AG04450 (cell line): ENCODE measurements around the gene NOXRED1. TPM values are rescaled to one million over a fixed set of nuclear protein-coding genes. Genes with fewer than 3 reads are reported as not detected.
"Not testable (repeated sequence)": the region's sequence is repeated elsewhere in the genome, so short reads cannot be mapped to it uniquely, and the experiment has no call there.

Experiments
- CTCF ChIA-PET: fragments of 300-600, 350-600 bp; formaldehyde crosslinking; extraction: SDS; loops from one replicate; lab custom pipeline; 2022; ENCODE audit warnings: antibody characterized with exemption, inconsistent platforms; lab: Charles Lee
- POLR2A ChIA-PET: fragments of 350-600 bp; formaldehyde crosslinking; extraction: SDS; loops from one replicate; lab custom pipeline; 2021; ENCODE audit warnings: antibody characterized with exemption, inconsistent platforms; lab: Yijun Ruan, JAX
- DNase-seq: peaks from one replicate; pipeline ENCODE4 v3.0.0-alpha.2; 2011; ENCODE audit warnings: low read depth, low spot score
- H3K27ac ChIP-seq: one replicate; pipeline ENCODE4 v1.5.1; 2012; ENCODE audit warnings: low read depth, low read length, control low read depth
- H3K27me3 ChIP-seq: one replicate; pipeline ENCODE4 v1.6.0; 2012; ENCODE audit warnings: low read length; ENCODE audit not compliant: control insufficient read depth, insufficient read depth
- H3K4me3 ChIP-seq: 2 replicates; pipeline ENCODE4 v1.5.1; 2011; ENCODE audit warnings: mild to moderate bottlenecking, low read depth, low read length, control low read depth
- H3K9me3 ChIP-seq: 2 replicates; pipeline ENCODE4 v1.5.1; 2012; ENCODE audit warnings: low read length; ENCODE audit not compliant: control insufficient read depth, insufficient read depth
- polyA plus RNA-seq: library from polyadenylated mRNA; depleted of rRNA; stranded (reverse); fragments of >200 nt; gene quantifications from 2 replicates; pipeline ENCODE4 v1.2.3, GENCODE V29; 2011
- TF ChIP-seq, protein P1 (sequence below): IDR thresholded peaks from 2 replicates; pipeline ENCODE4 v1.5.1; 2011; ENCODE audit warnings: low read depth, low read length, control low read depth, inconsistent platforms

The NOXRED1 gene
- polyA plus RNA-seq, 1 experiment = 0.16 TPM

GRCh38 chr14:77436042-77436441, 12.7 kb upstream of the NOXRED1 start:
- ChIA-PET POLR2A (no interaction called here), CTCF (no interaction called here)
- H3K9me3 ChIP-seq = no peaks in the 10 kb centered on the region
- TF ChIP-seq, protein P1, sequence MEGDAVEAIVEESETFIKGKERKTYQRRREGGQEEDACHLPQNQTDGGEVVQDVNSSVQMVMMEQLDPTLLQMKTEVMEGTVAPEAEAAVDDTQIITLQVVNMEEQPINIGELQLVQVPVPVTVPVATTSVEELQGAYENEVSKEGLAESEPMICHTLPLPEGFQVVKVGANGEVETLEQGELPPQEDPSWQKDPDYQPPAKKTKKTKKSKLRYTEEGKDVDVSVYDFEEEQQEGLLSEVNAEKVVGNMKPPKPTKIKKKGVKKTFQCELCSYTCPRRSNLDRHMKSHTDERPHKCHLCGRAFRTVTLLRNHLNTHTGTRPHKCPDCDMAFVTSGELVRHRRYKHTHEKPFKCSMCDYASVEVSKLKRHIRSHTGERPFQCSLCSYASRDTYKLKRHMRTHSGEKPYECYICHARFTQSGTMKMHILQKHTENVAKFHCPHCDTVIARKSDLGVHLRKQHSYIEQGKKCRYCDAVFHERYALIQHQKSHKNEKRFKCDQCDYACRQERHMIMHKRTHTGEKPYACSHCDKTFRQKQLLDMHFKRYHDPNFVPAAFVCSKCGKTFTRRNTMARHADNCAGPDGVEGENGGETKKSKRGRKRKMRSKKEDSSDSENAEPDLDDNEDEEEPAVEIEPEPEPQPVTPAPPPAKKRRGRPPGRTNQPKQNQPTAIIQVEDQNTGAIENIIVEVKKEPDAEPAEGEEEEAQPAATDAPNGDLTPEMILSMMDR = no peak
- H3K4me3 ChIP-seq = no peak overlapping the region
- DNase-seq = no peak
- no peaks in the 10 kb centered on the region for H3K27me3 ChIP-seq
- no peak overlapping the region for H3K27ac ChIP-seq

DNA sequence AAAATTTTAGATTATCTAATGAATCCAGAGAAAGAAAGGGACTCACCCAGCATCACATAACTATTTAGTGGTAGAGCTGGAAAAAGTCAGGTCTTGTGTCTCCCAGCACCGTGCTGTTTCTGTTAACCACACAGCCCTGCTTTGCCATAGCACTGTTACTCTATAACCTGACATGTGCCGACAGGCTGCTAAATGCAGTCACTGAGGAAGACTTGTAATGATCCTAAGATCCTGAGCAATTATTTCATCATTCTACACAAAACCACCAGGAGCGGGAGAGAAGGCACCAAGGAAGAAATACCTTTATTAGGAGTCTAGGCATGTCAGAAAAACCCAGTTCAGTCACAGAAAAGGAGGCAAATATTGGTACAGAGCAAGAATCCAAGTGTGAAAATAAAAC, 3.1 kb upstream of the NOXRED1 start:
- H3K9me3 ChIP-seq = no peaks in the 10 kb centered on the region
- ChIA-PET CTCF (no interaction called here), POLR2A (no interaction called here)
- DNase-seq = no peak
- TF ChIP-seq, protein P1 = no peak
- no peaks in the 10 kb centered on the region for H3K27me3 ChIP-seq
- H3K4me3 ChIP-seq = no peak overlapping the region
- no peak overlapping the region for H3K27ac ChIP-seq

DNA sequence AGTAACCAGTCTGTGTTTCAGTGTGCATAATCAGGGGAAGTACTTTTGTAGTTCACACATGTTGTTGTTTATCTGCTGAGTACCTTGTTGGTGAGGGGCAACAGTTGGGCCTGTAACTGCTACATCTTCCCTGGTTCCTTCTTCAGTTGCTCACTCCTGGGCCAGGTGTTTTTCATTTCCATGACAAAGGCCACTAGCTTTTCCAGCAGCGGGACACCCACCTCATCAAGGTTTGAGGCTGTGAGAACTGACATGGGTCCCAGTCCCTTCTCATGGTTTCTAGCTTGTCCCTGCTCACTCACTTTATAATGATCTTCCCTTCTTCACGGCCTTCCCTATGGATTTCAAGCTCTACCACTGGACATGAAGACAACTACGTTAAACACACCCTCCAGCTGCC, 1.5 kb upstream of the NOXRED1 start:
- no peaks in the 10 kb centered on the region for H3K9me3 ChIP-seq
- TF ChIP-seq, protein P1 = no peak
- H3K27me3 ChIP-seq = no peaks in the 10 kb centered on the region
- H3K27ac ChIP-seq = no peak overlapping the region
- H3K4me3 ChIP-seq = no peak overlapping the region
- ChIA-PET POLR2A (no interaction called here), CTCF (interaction anchor here (0.6 kb wide), 1 partner anchor 88 kb away, joined by 9 read pairs; no protein-coding TSS in a partner anchor)
- DNase-seq = no peak

GRCh38 chr14:77421201-77421600, 2.1 kb downstream of the NOXRED1 start:
- Histone ChIP-seq H3K27me3 (no peaks in the 10 kb centered on the region), H3K27ac (no peak overlapping the region), H3K9me3 (peaks cover 8% of the 10 kb centered on the region), H3K4me3 (no peak overlapping the region)
- ChIA-PET CTCF (no interaction called here), POLR2A (no interaction called here)
- DNase-seq = no peak
- TF ChIP-seq, protein P1 = no peak

DNA sequence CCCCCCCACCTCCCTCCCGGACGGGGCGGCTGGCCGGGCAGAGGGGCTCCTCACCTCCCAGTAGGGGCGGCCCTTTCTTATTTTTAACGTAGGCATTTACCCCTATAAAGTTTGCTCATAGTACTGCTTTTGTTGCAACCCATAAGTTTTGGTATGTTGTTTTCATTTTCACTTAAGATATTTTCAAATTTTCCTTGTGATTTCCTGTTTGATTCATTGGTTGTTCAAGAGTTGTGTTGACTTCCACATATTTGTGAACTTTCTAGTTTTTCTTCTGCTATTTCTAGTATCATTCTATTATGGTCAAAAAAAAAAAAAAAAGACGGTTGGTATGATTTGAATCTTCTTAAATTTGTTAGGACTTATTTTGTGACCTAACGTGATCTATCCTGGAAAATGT, 6.5 kb downstream of the NOXRED1 start:
- H3K27ac ChIP-seq = no peak overlapping the region
- DNase-seq = no peak
- POLR2A ChIA-PET = no interaction called here
- H3K27me3 ChIP-seq = no peaks in the 10 kb centered on the region
- H3K9me3 ChIP-seq = peaks cover 8% of the 10 kb centered on the region
- TF ChIP-seq, protein P1 = no peak
- CTCF ChIA-PET = no interaction called here
- H3K4me3 ChIP-seq = no peak overlapping the region

- CTCF ChIA-PET, H3K27me3 ChIP-seq, POLR2A ChIA-PET, DNase-seq, H3K9me3 ChIP-seq, H3K27ac ChIP-seq, H3K4me3 ChIP-seq: not testable (repeated sequence)
Measured at GRCh38 chr14:77416098-77416497, 7.2 kb downstream of the NOXRED1 start.

DNA sequence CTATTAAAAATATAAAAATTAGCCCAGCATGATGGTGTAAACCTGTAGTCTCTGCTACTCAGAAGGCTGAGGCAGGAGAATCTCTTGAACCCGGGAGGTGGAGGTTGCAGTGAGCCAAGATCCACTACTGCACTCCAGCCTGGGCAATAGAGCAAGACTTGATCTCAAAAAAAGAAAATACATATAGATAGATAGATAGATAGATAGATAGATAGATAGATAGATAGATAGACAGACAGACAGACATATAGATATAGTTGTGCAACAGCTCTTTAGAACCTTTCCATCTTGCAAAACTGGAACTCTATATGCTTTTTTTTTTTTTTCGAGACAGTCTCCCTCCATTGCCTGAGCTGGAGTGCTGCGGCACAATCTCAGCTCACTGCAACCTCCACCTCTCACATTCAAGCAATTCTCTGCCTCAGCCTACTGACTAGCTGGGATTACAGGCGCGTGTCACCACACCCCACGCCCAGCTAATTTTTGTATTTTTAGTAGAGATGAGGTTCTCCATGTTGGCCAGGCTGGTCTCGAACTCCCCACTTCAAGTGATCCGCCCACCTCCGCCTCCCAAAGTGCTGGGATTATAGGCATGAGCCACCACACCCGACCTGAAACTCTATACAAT, 7.8 kb downstream of the NOXRED1 start:
- CTCF ChIA-PET = interaction anchor here (0.7 kb wide), 1 partner anchor 94 kb away, joined by 3 read pairs; no protein-coding TSS in a partner anchor
- H3K27me3 ChIP-seq, H3K9me3 ChIP-seq, H3K4me3 ChIP-seq, DNase-seq, H3K27ac ChIP-seq, POLR2A ChIA-PET: not testable (repeated sequence)
